ENCODE measurements around the gene OTOL1. TPM values are rescaled to one million over a fixed set of nuclear protein-coding genes. Genes with fewer than 3 reads are reported as not detected.

Gene OTOL1
- total and polyA plus RNA-seq, 2 experiments from 2014 or later: not detected

DNA sequence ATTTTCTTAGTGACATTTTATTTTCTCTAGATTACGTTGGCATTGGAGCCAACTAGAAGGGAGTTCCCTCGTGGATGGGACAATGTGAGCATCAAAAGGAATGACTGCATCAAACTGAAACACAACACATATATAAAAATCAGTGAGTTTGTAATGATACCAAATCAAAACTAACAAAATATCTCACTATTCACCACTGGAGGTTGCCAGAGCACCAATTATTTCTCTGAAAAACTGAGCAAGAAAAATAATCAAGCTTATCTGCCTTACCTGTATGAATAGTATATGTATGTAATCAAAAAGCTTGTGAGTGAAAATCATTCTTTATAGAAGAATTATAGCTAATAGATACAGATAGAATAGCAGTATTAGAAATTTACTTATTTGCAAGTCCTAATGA lies 46.8 kb upstream of the OTOL1 start:
- TF ChIP-seq, protein P1, sequence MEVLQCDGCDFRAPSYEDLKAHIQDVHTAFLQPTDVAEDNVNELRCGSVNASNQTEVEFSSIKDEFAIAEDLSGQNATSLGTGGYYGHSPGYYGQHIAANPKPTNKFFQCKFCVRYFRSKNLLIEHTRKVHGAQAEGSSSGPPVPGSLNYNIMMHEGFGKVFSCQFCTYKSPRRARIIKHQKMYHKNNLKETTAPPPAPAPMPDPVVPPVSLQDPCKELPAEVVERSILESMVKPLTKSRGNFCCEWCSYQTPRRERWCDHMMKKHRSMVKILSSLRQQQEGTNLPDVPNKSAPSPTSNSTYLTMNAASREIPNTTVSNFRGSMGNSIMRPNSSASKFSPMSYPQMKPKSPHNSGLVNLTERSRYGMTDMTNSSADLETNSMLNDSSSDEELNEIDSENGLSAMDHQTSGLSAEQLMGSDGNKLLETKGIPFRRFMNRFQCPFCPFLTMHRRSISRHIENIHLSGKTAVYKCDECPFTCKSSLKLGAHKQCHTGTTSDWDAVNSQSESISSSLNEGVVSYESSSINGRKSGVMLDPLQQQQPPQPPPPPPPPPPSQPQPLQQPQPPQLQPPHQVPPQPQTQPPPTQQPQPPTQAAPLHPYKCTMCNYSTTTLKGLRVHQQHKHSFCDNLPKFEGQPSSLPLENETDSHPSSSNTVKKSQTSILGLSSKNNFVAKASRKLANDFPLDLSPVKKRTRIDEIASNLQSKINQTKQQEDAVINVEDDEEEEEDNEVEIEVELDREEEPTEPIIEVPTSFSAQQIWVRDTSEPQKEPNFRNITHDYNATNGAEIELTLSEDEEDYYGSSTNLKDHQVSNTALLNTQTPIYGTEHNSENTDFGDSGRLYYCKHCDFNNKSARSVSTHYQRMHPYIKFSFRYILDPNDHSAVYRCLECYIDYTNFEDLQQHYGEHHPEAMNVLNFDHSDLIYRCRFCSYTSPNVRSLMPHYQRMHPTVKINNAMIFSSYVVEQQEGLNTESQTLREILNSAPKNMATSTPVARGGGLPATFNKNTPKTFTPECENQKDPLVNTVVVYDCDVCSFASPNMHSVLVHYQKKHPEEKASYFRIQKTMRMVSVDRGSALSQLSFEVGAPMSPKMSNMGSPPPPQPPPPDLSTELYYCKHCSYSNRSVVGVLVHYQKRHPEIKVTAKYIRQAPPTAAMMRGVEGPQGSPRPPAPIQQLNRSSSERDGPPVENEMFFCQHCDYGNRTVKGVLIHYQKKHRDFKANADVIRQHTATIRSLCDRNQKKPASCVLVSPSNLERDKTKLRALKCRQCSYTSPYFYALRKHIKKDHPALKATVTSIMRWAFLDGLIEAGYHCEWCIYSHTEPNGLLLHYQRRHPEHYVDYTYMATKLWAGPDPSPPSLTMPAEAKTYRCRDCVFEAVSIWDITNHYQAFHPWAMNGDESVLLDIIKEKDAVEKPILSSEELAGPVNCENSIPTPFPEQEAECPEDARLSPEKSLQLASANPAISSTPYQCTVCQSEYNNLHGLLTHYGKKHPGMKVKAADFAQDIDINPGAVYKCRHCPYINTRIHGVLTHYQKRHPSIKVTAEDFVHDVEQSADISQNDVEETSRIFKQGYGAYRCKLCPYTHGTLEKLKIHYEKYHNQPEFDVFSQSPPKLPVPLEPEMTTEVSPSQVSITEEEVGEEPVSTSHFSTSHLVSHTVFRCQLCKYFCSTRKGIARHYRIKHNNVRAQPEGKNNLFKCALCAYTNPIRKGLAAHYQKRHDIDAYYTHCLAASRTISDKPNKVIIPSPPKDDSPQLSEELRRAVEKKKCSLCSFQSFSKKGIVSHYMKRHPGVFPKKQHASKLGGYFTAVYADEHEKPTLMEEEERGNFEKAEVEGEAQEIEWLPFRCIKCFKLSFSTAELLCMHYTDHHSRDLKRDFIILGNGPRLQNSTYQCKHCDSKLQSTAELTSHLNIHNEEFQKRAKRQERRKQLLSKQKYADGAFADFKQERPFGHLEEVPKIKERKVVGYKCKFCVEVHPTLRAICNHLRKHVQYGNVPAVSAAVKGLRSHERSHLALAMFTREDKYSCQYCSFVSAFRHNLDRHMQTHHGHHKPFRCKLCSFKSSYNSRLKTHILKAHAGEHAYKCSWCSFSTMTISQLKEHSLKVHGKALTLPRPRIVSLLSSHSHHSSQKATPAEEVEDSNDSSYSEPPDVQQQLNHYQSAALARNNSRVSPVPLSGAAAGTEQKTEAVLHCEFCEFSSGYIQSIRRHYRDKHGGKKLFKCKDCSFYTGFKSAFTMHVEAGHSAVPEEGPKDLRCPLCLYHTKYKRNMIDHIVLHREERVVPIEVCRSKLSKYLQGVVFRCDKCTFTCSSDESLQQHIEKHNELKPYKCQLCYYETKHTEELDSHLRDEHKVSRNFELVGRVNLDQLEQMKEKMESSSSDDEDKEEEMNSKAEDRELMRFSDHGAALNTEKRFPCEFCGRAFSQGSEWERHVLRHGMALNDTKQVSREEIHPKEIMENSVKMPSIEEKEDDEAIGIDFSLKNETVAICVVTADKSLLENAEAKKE (CRISPR knock-in tag; IDR thresholded peaks at IDR 0.05): no peak
- no peak for ATAC-seq

GRCh38 chr3:161452179-161452578 lies 44.4 kb upstream of the OTOL1 start:
- Histone ChIP-seq H3K4me1 (ENCODE audit: insufficient read depth) (no peaks in the 10 kb centered on the region), H4K20me1 (replicated peaks; ENCODE audit: insufficient read depth) (no peaks in the 10 kb centered on the region)
- no peak for ATAC-seq

More for the DNA sequence above, 46.8 kb upstream of the OTOL1 start:
- Mint-ChIP-seq H3K9me3 (no peaks in the 10 kb centered on the region), H3K27me3 (ENCODE audit: insufficient read depth, low read depth, poor library complexity) (peaks cover 1% of the 10 kb centered on the region), H3K36me3 (ENCODE audit: low read depth) (no peaks in the 10 kb centered on the region), H3K4me3 (no peak overlapping the region), H3K4me1 (peaks cover 6% of the 10 kb centered on the region), H3K27ac (no peak overlapping the region)
- Histone ChIP-seq H3F3A (replicated peaks; ENCODE audit: low read depth) (no peaks in the 10 kb centered on the region), H3K27me3 (ENCODE audit: insufficient read depth) (no peaks in the 10 kb centered on the region), H3K27ac (ENCODE audit: low read depth) (no peak overlapping the region), H3K4me1 (ENCODE audit: insufficient read depth) (0 out of 2 replicates have a peak, but pooled peaks cover 6% of the 10 kb centered on the region), H3K36me3 (ENCODE audit: insufficient read depth) (no peaks in the 10 kb centered on the region), H3K4me3 (no peak overlapping the region), H3K9me2 (ENCODE audit: insufficient read depth) (no peaks in the 10 kb centered on the region), H3K4me2 (no peak overlapping the region), H3K79me2 (replicated peaks; ENCODE audit: insufficient read depth) (no peaks in the 10 kb centered on the region), H2AFZ (no peak overlapping the region), H4K20me1 (replicated peaks; ENCODE audit: insufficient read depth) (no peaks in the 10 kb centered on the region)
- DNase-seq (ENCODE audit: low spot score): no peak

More at GRCh38 chr3:161452179-161452578, 44.4 kb upstream of the OTOL1 start:
- Histone ChIP-seq H3K27ac (ENCODE audit: low read depth) (no peak overlapping the region), H2AFZ (no peak overlapping the region), H3K36me3 (ENCODE audit: insufficient read depth) (no peaks in the 10 kb centered on the region), H3K4me3 (no peak overlapping the region), H3F3A (replicated peaks; ENCODE audit: low read depth) (no peaks in the 10 kb centered on the region), H3K9me2 (ENCODE audit: insufficient read depth) (no peaks in the 10 kb centered on the region), H3K27me3 (ENCODE audit: insufficient read depth) (no peaks in the 10 kb centered on the region), H3K4me2 (no peak overlapping the region), H3K79me2 (replicated peaks; ENCODE audit: insufficient read depth) (no peaks in the 10 kb centered on the region)
- H3K27me3 Mint-ChIP-seq (ENCODE audit: insufficient read depth, low read depth, poor library complexity): peaks cover 1% of the 10 kb centered on the region
- no peak for DNase-seq (ENCODE audit: low spot score)
- H3K4me3 Mint-ChIP-seq: no peak overlapping the region
- no peaks in the 10 kb centered on the region for H3K36me3 Mint-ChIP-seq (ENCODE audit: low read depth)
- H3K9me3 Mint-ChIP-seq: no peaks in the 10 kb centered on the region
- H3K27ac Mint-ChIP-seq: no peak overlapping the region
- TF ChIP-seq JUNB (IDR thresholded peaks at IDR 0.05; ENCODE audit: unreplicated experiment) (no peak), ZNF331 (CRISPR knock-in tag; IDR thresholded peaks at IDR 0.05; ENCODE audit: low read depth) (no peak), NANOG (IDR thresholded peaks at IDR 0.05; ENCODE audit: borderline replicate concordance) (no peak), CREB1 (CRISPR knock-in tag; IDR thresholded peaks at IDR 0.05; ENCODE audit: low read depth) (no peak), STAT1 (IDR thresholded peaks at IDR 0.05; ENCODE audit: unreplicated experiment) (no peak), EZH2phosphoT487 (IDR thresholded peaks at IDR 0.05; ENCODE audit: unreplicated experiment) (no peak), ZNF114 (CRISPR knock-in tag; IDR thresholded peaks at IDR 0.05) (no peak), ETS1 (IDR thresholded peaks at IDR 0.05) (no peak)
- TF ChIP-seq, protein P2, sequence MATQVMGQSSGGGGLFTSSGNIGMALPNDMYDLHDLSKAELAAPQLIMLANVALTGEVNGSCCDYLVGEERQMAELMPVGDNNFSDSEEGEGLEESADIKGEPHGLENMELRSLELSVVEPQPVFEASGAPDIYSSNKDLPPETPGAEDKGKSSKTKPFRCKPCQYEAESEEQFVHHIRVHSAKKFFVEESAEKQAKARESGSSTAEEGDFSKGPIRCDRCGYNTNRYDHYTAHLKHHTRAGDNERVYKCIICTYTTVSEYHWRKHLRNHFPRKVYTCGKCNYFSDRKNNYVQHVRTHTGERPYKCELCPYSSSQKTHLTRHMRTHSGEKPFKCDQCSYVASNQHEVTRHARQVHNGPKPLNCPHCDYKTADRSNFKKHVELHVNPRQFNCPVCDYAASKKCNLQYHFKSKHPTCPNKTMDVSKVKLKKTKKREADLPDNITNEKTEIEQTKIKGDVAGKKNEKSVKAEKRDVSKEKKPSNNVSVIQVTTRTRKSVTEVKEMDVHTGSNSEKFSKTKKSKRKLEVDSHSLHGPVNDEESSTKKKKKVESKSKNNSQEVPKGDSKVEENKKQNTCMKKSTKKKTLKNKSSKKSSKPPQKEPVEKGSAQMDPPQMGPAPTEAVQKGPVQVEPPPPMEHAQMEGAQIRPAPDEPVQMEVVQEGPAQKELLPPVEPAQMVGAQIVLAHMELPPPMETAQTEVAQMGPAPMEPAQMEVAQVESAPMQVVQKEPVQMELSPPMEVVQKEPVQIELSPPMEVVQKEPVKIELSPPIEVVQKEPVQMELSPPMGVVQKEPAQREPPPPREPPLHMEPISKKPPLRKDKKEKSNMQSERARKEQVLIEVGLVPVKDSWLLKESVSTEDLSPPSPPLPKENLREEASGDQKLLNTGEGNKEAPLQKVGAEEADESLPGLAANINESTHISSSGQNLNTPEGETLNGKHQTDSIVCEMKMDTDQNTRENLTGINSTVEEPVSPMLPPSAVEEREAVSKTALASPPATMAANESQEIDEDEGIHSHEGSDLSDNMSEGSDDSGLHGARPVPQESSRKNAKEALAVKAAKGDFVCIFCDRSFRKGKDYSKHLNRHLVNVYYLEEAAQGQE (IDR thresholded peaks at IDR 0.05; ENCODE audit: unreplicated experiment): no peak
- peaks cover 2% of the 10 kb centered on the region; the same call in 2 of the 3 replicates for H3K4me1 Mint-ChIP-seq

All from GM23338 (cell line).